Stimulated activated CD4-positive, alpha-beta T cell treated with anti-CD3 and anti-CD28 coated beads, Interleukin-12 subunit alpha, Interleukin-12 subunit beta, amount 100 ng/mL, for 48 hours (primary cell): ENCODE results near the gene MBOAT2.
A peak's percentile ranks its signal among the peaks of the same experiment; 100 is the strongest.

ENCODE experiments used
- DNase-seq, 3 donors: peaks; one replicate each; pipeline ENCODE4 v3.0.0-alpha.2; 2020; ENCODE audit warnings: low read depth in 2 of 3, low spot score in 1 of 3

Gene MBOAT2

DNA sequence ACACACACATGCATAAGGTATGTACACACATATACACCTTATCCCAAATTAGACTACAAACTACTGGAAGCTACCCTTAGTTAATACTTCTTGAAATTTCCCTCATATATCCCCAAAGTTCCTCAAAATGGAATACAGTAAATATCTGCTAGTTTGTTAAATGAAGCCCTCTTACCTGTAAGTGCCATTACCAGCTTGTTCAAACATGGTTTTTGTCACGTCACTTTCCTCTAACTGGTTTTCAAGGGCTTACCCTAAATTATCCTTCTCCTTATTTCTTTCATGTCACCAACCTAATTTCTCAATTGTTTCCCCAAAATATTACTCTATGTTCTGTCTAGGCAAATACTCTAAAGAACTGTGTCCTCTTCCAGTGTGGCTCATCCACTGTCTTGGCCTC, 141.7 kb downstream of the MBOAT2 start:
- DNase-seq: no peak

DNA sequence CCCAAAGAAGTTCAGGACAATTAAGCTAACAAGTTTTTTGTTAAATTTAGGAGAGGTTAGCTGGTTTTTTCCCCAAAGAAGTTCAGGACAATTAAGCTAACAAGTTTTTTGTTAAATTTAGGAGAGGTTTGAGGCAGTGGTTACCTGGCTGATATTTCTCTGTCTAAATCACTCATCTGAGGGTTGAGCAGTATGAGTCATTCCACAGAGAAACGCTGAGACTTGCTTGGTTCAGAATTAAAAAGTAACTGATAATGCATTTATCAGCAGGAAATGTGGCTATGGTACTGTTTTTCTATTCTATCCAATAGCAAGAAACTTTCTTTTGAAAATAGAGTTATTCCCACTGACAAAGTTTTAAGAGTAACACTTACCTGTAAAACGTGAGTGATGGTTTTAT, 143.2 kb downstream of the MBOAT2 start:
- no peak for DNase-seq

DNA sequence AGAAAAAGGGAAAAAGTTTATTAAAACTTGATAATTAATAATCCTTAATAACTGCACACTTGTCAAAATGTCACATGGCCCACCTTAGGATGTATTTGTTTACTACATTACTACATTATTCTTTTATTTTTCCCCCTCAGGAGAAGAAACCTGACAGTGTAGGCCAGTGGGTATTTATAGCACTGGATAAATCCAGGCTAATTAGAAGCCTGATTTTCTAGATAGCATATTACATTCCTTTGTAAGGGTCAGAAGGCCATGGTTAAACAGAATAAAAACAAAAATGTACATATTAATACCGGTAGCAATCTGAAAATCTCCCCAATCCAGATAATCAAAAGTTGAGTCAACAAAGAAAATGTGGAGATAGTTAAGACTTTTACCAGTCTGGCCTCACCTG, 144.6 kb downstream of the MBOAT2 start:
- DNase-seq: no peak

DNA sequence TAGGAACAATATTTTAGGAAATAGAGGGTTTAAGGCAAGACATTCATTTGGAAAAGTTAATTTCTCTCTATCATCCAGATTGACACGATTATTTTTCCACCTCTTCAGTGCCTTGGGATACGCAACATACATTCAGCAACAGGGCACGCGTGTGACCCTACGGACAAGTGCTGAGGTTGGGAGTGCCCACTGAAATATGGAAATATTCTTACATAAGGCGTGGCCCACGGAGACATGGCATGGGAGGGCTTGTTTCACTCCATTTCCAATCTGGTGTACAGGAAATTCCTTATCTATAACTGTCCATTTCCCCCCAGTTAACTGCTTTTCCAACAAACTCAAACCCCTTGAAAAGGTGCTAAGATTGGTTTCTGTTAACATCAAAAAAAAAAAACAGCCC, 145.2 kb downstream of the MBOAT2 start:
- no peak for DNase-seq

DNA sequence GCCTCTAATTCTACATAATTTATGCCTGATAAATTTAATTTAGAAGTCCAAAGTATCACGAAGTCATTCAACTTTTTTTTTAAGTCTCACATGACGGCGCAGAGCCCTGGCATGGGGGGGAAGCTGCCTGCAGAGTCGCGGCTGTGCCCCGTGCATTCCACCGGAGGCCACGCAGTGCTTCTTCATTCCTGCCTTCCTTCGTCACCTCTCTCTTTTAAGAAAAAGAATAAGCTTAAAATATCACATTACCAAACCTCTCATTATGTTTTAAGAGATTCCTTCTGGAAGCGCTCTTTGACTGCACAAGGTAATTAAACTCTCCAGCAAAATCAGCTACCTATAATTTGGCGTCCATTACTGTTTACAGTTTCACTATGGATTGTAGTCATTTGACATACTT, 145.8 kb downstream of the MBOAT2 start:
- DNase-seq: no peak

GRCh38 chr2:8856176-8856575, 147.3 kb downstream of the MBOAT2 start:
- no peak for DNase-seq

DNA sequence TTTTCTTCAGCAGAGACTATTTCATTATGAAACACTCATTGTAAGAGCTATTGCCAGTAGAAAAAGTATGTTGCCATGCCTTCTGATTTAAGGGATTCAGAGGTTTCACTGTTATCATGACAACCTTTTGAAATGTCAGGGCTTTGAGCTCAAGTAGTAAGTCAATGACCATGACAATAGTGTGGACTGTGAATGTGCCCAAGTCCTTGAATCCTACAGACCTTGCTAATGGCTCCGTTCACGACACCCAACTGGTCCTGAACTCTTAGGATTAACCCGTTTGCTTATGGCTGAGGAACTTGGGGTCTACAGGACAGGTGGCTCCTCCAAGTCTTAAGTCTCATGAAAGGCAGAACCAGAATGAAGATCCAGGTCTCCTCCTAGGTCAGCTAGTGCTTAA, 148.5 kb downstream of the MBOAT2 start:
- no peak for DNase-seq

- no peak for DNase-seq
Observed at GRCh38 chr2:8853426-8853825, 150.1 kb downstream of the MBOAT2 start.

GRCh38 chr2:8851811-8852560, 151.5 kb downstream of the MBOAT2 start:
- no peak for DNase-seq

DNA sequence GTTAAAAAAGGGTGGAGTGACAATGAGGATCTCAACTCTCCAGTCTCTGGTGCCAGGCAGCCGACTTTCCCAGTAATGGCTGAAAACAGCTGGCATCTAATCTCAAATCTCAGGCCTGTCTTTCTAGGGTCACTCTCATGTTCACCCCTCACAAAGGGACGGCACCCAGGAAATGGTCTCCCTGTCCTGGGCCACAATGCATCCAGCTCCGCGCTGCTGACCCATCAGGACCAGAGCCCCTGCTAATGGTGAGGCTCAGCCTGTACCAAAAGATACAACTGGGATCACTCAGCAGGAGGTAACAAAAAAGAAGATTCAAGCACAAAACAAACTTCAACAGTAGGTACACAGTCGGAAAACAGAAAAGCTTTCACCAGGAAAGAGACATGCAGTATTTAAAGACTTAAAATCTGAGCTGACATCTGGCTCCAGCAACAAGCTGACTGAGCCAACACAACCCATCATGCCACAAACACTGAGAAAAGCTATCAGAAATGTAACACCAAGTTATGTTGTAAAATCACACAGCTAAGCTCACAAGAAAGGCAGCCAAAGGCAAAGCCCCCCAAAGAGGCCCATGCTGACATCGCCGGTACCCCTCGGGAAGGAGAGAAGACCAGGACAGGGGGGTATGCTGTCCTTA, 152.5 kb downstream of the MBOAT2 start:
- DNase-seq: no peak

DNA sequence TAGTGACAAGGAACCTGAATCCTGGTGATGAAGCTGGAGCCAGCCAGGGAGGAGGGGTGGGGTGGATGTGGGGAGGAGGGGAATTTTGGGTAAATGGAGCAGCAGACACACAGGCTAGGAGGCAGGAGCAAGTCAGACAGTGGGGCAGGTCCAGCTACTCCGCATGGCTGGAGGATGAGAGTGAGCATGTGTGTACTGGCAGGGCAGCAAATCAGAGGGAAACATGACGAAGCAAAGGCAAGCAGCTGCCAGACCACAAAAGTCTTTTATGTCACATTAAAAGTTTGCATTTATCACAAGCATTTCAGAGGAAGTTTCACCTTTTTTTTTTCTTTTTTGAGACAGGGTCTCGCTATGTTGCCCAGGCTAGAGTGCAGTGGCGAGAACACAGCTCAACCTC, 154.2 kb downstream of the MBOAT2 start:
- no peak for DNase-seq

- DNase-seq: no peak
Observed at GRCh38 chr2:8848328-8849100, 155.0 kb downstream of the MBOAT2 start.

DNA sequence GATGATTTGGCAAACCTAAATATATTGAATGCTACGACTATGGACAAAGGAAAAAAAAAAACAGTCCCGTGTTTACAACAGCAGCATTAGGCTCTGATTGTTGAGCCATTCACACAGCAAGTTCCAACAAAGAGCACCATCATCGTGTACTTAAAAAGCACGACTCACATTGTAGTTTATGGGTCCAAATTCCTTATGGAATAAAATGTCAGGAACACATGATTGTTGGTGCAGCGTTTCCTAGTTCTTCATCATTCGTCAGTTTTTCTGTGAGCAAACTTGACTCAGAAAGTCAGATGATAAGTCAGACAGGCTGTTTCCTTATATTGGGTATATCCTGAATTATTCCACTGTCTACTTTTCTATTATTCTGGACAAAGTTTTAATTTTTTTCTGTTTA, 156.1 kb downstream of the MBOAT2 start:
- no peak for DNase-seq

GRCh38 chr2:8841932-8842331, 161.6 kb downstream of the MBOAT2 start:
- no peak for DNase-seq

DNA sequence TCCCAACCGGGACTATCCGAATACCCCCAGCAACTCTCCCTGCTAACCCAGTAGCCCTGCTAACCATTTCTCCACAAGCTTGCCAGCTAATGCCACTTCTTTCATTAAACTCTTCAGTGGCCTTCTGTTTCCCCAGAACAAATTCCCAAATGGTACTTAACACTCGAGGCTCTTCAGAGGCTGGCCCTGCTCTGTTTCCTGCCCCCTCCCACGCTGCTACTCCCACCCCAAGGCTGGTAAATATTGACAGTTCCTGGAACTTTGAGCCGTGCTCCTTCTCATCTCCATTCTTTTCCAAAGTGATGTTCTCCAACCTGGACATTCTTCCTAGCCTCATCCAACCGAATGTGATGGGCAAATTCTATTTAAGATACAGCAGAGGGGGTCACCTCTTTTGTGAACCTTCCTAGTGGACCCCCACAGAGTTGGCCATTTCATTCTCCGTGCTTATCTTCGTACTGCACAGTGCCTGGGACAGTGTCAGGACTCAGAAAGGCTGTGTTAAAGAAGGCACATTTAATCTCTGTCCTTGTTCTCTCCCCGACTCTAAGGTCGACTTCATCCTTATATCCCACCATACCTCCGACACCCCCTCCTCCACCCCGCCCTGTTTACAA, 162.9 kb downstream of the MBOAT2 start:
- no peak for DNase-seq

- no peak for DNase-seq
Observed at GRCh38 chr2:8839189-8839965, 164.1 kb downstream of the MBOAT2 start.

DNA sequence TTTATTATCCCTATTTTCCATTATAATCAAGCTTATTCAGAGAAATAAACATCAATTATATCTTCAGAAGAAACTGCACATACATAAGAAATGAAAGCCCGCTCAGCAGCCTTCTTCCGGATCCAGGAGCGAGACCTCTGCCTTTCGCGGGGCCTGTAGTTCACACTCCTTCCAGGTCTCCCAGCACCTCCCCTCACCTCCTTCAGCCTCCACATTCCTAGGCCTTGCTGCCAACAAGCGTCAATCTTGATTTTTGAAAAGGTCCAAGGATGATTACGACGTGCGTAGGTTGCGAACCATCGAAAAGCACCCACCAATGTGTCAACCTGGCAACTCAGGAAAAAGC, 165.7 kb downstream of the MBOAT2 start:
- no peak for DNase-seq

- peak; percentile 73 to 74 (median 73) for DNase-seq
Observed at GRCh38 chr2:8836971-8837794, 166.3 kb downstream of the MBOAT2 start, which contains the start of gene KIDINS220. Gene KIDINS220, minus strand, starts transcription at chr2:8837613. Its CDS starts 10,520 bp downstream, at chr2:8827093.

DNA sequence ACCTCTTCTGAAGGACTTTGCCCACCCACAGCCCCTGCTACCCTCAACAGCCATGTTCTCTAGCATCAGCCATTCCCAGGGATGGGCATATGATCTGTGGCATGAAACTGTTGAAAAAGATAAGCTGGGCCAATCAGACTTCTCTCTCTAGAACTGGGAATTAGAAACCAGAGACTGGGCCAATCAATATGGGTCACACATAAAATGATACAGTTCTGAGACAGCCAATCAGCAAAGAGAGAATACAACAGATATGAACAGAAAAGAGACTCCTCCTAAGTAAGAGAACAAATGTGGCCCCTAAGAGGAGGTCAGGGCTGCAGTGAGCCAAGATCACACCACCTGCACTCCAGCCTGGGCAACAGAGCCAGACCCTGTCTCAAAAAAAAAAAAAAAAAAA, 168.2 kb downstream of the MBOAT2 start:
- no peak for DNase-seq

DNA sequence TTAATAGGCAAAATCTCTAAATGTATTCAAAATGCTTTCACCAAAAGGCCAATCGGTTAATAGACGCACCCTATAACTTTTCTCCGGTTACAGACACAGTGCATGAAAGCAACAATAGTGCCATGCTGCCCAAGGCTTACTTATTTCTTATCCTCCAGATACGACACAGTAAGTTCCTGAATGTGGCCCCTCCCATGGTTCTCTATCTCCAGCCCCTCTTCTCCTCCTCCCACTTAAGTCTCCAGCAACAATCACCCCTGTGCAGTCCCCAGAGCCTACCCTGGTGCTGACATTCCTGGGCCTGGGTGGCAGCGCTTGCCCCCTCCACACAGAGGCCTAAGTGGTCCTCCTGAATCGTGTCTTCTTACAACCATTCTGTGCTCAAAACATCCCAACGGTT, 169.6 kb downstream of the MBOAT2 start:
- no peak for DNase-seq
